HG03439 (cell line): ENCODE results near the gene LILRB3.
"Not testable (repeated sequence)": the region's sequence is repeated elsewhere in the genome, so short reads cannot be mapped to it uniquely, and the experiment has no call there.

ENCODE experiments used
- ATAC-seq: cut with Tn5 transposase; IDR thresholded peaks from one replicate; pipeline ENCODE4 v1.9.1; 2021; ENCODE audit warnings: mild to moderate bottlenecking, moderate library complexity; ENCODE audit not compliant: unreplicated experiment

Gene LILRB3

DNA sequence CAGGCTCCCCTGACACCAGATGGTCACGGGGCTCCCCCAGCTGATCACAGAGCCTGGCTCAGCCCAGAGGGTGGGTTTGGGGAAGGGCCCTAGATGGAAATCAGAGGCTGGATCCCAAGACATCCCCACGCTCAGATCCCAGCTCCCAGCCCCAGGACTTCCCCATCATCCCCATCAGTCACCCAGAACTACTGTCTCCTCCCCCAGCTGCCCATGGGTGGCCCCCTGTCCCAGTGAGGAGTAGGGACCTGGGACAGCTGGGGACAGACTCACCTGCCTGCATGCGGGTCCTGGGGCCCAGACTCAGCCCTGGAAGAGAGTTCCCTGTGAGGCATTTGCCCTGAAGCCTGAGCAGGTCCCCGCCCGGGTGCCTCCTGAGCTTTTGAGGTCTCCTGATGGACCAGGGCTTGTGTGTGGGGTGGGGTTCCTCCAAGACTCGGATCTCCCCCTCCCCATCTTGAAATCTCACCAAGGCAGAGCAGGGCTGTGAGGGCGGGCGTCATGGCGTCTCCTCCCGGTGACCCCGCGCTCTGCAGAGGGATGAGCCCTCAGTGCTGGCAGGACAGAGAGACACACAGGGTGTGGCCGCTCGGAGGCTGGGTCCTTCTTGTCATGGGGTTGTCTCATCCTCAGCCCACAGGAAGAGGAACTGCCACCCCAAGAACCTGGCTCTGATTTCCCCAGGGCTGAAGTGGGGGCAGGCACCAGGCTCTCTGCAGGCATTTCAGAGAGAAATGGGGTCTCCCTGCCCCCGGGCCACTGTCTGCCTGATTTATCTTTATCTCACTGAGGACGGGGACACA is at the start of gene LILRB3:
TSS of gene LILRB3 (minus strand) at position 534 of the 803 bp plus-strand sequence. CDS start at position 503, 31 bp downstream.
- not testable (repeated sequence) for ATAC-seq

DNA sequence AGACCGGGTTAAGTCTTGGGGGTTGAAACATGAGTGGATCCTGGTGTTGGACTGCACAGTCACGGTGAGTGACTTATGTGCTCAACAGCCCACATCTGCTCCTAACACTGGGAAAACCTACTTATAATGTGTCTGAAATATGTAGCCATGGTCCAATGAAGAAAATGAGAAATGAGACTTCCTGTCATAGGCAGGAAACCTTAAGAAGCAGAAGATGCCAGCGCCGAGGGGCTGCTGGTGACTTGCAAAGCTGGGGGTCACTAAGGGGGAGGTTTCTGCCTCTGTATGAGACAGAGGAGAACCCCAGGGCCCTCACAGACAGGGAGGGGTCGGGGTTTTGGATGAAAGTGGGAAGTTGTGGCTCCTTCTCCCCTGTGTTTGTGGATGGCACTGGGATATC is 49.4 kb upstream of the LILRB3 start:
- ATAC-seq = not testable (repeated sequence)

DNA sequence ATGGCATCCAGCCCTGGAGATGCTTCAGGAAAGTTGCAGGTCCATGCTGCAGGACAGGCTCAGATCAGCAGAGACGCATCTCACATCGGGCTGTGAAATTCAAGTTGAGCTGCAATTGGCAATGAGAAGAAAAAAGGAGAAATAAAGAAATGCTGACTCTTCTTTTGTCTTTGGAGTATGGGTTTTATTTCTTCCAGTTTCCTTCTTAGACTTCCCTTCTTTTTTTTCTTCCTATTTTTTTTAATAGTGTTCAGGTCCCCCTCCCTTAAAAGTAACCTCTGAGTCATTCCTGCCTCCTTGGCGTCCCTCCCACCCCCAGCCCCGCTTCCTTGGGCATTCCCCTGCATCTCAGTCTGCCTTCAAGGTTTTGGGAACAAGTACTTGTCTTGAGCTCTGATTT is 48.8 kb upstream of the LILRB3 start:
- ATAC-seq = not testable (repeated sequence)

- ATAC-seq = no peak
Observed at GRCh38 chr19:54271106-54271505, 48.3 kb upstream of the LILRB3 start.

- no peak for ATAC-seq
Observed at GRCh38 chr19:54268936-54269335, 46.1 kb upstream of the LILRB3 start.

DNA sequence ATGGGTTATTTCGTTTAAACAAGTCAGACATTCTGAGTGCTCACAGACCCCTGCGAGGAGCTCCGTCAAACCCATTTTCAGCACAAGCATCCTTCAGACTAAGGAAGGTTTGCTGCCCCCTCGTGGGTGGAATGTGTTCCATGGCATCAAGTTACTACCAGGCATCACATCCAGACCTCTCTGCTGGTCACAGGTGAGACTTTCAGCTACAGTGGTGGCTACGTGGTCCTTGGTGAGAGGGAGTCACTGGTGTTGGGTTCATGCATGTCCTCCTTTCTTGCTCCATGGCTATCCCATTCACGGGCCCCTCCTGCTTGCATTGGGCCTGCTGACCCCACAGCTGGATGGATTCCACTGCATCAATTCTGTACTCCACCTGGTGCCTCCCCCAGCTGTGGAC is 43.3 kb upstream of the LILRB3 start:
- no peak for ATAC-seq

- ATAC-seq = no peak
Observed at GRCh38 chr19:54262470-54262869, 39.7 kb upstream of the LILRB3 start.

DNA sequence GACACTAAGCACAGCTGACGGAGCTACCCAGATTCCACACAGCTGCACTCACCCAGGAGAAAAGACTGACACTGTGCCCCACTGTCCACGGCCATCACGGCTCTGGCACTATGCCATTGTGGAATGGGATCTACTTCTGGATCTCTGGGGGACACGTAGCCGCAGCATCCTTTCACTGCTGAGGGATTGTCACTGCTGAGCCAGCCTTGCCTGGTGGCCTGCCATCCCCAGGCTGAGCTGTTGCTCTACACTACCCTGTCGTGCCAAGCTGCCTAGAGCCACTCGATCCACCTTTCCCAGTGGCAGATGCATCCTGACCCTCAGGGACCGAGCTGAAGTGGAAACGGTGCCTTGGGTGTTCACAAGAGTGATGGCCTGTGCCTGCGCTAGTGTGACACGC is 39.3 kb upstream of the LILRB3 start:
- ATAC-seq = no peak

- no peak for ATAC-seq
Observed at GRCh38 chr19:54257116-54257480, 34.3 kb upstream of the LILRB3 start, which contains the start of gene LILRB5. LILRB5 (minus strand) TSS chr19:54257273; CDS start chr19:54257193, 80 bp downstream.

DNA sequence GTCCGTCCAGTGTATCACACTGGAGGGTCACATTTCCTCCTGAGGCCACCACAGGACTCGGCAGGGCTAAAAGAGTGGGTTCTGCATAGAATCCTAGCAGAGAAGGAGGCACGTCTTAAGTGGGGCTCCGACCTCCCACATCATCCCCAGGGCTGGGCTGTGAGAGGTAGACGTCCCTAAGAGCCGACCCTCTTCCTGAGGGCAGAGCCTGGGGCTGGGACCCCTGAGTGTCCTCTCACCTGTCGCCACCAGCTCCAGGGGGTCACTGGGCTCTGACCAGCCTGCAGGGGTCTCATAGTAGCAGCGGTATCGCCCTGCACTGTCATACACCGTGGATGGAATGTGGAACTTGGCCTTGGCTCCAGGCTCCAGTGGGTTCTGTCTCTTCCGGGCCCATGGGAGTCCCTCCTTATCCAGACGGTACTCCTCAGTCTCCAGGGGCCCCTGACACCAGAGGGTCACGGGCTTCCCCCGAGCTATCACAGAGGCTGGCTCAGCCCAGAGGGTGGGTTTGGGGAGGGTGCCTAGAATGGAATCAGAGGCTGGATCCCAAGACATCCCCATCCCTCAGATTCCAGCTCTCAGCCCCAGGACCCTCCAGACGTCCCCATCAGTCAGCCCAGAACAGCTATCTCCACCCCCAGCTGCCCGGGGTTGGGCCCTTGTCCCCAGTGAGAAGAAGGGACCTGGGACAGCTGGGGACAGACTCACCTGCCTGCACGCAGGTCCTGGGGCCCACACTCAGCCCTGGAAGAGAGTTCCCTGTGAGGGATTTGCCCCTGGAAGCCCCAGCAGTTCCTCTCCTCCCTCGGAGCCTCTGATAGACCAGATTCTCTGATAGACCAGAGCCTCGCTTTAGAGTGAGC is 33.7 kb upstream of the LILRB3 start:
- no peak for ATAC-seq

- no peak for ATAC-seq
Observed at GRCh38 chr19:54255105-54255775, 32.4 kb upstream of the LILRB3 start.

- no peak for ATAC-seq
Observed at GRCh38 chr19:54254195-54254906, 31.5 kb upstream of the LILRB3 start.

GRCh38 chr19:54253331-54254194 is 30.8 kb upstream of the LILRB3 start:
- no peak for ATAC-seq

GRCh38 chr19:54252845-54253244 is 30.0 kb upstream of the LILRB3 start:
- ATAC-seq = no peak

- no peak for ATAC-seq
Observed at GRCh38 chr19:54252243-54252642, 29.4 kb upstream of the LILRB3 start.

DNA sequence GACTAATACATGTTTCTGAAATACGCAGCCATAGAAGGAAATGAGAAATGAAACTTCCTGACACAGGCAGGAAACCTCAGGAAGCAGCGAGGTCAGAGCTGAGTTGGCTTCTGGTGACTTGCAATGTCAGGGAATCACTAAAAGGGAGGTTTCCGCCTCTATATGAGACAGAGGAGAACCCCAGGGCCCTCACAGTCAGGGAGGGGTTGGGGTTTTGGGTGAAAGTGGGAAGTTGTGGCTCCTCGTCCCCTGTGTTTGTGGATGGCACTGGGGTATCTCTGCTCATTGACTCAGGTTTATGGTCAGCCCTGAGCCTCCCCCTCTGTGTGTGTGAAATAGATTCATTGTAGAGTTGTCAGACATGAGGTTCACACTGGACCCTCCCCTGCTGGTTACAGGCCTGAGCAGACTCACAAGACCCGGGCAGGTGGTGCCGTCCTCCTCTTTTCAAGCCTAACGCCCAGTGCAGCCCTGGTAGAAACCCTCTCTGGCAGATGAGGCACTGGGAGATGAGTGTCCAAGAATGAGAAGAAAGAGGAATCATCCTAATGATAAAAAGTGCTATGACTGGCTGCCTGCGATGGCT is 25.3 kb upstream of the LILRB3 start:
- ATAC-seq = no peak

DNA sequence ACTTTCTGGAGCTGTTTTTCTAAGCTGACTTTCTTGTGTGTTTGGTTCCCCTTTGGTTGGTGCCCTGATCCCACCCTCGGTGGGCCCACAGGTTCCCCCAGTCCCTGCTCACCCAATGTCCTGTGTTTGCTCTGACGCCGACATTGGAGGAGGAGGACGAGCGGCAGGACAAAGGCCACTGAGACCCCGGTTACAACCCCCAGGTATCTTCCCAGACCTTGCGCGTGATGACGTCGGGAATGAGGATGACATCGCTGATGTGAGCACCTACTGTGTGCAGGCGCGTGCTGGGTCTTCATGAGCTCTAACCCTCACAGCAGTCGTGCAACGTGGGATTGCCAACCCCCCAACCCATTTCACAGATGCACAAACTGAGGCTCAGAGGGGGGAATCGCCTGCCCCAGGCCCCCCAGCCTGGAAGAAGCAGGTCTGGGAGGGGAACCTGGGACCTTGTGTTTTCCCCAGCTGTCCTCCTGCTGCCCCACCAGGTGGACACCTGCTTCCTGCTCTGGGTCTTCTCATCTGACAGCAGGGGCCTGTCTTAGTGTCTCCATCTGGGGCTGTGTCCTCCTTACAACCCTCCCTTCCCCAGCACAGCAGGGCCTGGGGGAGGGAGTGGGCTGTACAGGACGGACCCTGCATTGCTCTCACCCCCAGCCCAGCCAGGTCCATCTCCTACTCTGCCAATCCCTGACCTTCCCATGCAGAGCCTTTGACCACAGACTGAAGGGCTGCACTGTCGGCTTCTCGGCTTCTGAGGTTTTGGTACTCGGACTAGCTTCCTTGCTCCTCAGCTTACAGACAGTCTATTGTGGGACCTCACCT is 24.5 kb upstream of the LILRB3 start:
- ATAC-seq = no peak

GRCh38 chr19:54245936-54246335 is 23.1 kb upstream of the LILRB3 start:
- ATAC-seq = no peak
